Bronchus fibroblast of lung (primary cell): Measurements from ENCODE around the gene FAM24A. TPM values are rescaled to one million over a fixed set of nuclear protein-coding genes. Genes with fewer than 3 reads are reported as not detected.

Experiments used
- total RNA-seq: library from RNA; depleted of rRNA; stranded (reverse); fragments of >200 nt; gene quantifications from 2 replicates; pipeline ENCODE4 v1.2.3, GENCODE V29; 2015

FAM24A gene
- not detected in 2 replicates for total RNA-seq

GRCh38 chr10:122910310-122910709 lies at the start of gene FAM24A:
TSS of gene FAM24A (plus strand) at chr10:122910610. CDS start at chr10:122911635, 1,025 bp downstream.

DNA sequence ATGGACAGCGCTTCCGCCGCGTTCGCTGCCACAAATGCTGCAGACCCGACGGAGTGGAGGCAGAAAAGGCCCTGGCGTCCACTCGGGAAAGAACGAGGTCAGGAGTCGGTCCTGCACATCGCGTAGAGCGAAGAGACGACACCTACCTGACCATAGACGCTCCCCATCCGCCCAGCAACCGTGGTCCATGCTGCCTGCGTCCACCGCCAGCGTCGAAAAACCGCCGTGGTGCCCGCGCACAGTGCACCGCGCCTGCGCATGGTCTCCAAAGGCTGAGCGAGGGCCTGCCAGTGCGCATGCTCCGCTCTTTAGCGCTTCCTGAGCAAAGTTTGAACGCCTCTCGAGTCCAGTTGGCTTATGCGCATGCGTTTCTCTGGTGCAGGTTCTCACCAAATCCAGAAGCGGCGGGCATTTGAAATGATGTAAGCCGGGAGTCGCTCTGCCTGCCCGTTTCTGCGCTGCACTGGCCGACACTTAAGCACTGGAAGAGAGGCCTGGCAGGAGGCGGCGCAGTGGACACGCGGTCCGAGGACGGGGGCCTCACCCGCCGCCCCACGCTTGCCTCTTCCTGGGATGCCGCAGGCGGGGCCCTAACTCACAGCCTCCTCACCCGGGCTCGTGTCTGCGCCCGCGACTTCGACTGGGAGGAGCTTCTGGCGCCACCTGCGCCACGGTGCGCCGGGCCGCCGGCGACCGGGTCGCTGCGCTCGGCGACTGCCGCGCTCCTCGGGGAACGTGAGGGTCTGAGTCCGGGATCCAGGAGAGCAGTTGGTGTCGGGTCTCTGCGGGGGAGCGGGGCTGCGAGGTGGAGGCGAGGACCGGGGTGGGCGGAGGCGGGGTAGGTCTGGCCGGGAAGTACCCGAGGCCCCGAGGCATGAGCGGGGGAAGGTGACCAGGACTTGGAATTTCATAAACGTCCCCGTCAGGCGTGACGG lies 30.8 kb upstream of the FAM24A start, which contains the start of gene FAM24B:
TSS of gene FAM24B (minus strand) at position 243 of the 935 bp plus-strand sequence. CDS start 29,066 bp downstream, outside the sequence.

GRCh38 chr10:122953902-122954730 lies 43.7 kb downstream of the FAM24A start, which contains the start of gene C10orf88:
TSS of gene C10orf88 (minus strand) at chr10:122954227. CDS start at chr10:122954178, 49 bp downstream.

Other genes starting within 250 kb of the FAM24A start
- gene C10orf120, start 210.8 kb upstream of the FAM24A start, total RNA-seq, result not detected in 2 replicates
- 0.45 and 0.84 TPM in 2 replicates for gene CUZD1, start 64.8 kb upstream of the FAM24A start, total RNA-seq
- 2.0 and 4.5 TPM in 2 replicates for gene FAM24B, start 31.0 kb upstream of the FAM24A start, total RNA-seq
- 5.4 and 5.8 TPM in 2 replicates for gene C10orf88, start 43.6 kb downstream of the FAM24A start, total RNA-seq
- gene PSTK, start 69.8 kb downstream of the FAM24A start, total RNA-seq, result 3.5 and 4.6 TPM in 2 replicates
- 1.6 and 1.7 TPM in 2 replicates for gene IKZF5, start 98.2 kb downstream of the FAM24A start, total RNA-seq
- gene ACADSB, start 98.4 kb downstream of the FAM24A start, total RNA-seq, result 4.8 and 5.7 TPM in 2 replicates
- not detected in 2 replicates for gene HMX3, start 225.4 kb downstream of the FAM24A start, total RNA-seq
- not detected in 2 replicates for gene HMX2, start 237.5 kb downstream of the FAM24A start, total RNA-seq
- 231 and 240 TPM in 2 replicates for gene BUB3, start 243.8 kb downstream of the FAM24A start, total RNA-seq